ENCODE results near the gene TEKTIP1.
"Not testable (repeated sequence)": the region's sequence is repeated elsewhere in the genome, so short reads cannot be mapped to it uniquely, and the experiment has no call there.

TEKTIP1 gene

DNA sequence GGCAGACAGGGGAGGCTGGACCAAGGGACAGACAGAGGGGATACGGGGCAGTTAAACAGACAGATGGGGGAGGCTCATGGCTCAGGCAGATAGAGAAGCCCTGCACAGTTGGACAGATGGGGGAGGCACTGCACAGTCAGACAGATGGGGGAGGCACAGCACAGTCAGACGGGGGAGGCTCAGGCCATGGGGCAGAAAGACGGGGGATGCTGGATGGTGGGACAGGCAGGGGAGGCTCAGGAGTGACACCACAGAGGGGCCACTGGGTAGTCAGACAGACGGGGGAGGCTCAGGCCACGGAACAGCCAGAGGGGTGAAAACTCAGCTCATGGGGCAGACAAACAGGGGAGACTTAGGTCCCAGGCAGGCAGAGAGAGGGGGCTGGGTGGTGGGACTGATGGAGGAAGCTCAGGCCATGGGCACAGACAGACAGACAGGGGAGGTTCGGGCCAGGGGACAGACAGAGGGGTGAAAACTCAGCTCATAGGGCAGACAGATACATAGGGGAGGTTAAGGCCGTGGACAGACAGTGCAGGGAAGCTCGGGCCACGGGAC is 17.5 kb downstream of the TEKTIP1 start:
- no peak for DNase-seq (ENCODE audit: low spot score)
- FAIRE-seq = no peak

DNA sequence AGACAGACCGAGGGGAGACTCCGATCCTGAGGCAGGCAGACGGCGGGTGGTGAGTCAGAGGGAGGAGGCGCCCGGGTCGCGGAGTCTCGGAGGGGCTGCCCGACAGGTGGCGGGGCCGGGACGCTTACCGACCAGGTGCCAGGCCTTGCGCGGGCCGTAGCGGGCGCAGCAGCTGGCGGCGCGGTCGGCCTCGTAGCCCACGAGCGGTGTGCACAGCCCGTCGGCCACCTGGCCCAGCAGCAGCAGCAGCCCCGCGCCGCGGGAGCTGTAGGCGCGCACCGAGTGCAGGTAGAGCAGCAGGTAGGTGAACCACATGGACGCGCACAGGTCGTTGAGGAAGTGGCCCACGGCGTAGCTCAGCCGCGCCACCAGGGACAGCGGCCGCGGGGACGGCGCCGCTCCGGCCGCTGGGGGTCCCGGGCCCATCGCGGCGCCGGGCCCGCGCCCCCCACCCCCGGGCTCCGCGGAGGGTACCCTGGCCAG is 18.0 kb downstream of the TEKTIP1 start:
- DNase-seq (ENCODE audit: low spot score) (peak; percentile 46), FAIRE-seq (no peak)

DNA sequence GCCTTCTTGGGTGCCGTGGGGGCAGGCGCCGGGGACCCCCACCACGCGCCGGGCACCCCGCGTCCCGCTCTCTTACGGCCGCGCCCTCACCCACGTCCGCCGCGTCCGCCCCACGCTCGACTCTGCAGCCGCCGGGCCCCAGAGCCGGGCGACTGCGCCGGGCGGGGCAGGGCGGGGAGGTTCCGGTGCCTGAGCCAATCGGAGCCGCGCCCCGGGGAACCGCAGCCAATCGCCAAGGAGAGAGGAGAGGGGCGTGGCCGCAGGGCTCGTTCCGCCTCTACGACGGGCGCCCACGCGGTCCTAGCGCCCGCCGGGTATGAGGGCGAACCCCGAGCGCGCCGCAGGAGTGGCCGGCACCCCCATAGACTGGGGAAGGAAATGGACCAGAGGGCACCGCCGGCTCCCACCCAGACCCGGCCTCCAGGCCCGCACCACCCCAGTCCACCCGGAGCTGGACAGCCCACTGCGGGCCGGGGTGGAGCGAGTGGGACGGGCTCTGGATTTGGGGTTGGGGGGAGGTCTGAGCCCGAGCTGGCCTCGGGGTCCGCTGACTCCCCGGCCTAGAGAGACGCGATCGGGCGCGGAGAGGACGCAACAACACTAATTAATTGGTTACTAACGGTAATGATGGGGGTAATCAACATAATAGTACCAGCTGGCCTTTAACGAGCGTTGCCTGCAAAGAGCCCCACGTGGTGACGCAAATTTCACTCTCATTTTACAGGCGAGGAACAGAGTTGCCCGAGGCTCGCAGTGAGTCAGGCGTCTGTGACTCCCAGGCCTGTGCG is 18.7 kb downstream of the TEKTIP1 start, which contains the start of gene MFSD12:
Gene MFSD12, minus strand, starts transcription at position 126 of the 788 bp plus-strand sequence. CDS start 183 bp downstream, outside the sequence.
- peak; percentile 10 for FAIRE-seq
- peak; percentile 79 for DNase-seq (ENCODE audit: low spot score)

DNA sequence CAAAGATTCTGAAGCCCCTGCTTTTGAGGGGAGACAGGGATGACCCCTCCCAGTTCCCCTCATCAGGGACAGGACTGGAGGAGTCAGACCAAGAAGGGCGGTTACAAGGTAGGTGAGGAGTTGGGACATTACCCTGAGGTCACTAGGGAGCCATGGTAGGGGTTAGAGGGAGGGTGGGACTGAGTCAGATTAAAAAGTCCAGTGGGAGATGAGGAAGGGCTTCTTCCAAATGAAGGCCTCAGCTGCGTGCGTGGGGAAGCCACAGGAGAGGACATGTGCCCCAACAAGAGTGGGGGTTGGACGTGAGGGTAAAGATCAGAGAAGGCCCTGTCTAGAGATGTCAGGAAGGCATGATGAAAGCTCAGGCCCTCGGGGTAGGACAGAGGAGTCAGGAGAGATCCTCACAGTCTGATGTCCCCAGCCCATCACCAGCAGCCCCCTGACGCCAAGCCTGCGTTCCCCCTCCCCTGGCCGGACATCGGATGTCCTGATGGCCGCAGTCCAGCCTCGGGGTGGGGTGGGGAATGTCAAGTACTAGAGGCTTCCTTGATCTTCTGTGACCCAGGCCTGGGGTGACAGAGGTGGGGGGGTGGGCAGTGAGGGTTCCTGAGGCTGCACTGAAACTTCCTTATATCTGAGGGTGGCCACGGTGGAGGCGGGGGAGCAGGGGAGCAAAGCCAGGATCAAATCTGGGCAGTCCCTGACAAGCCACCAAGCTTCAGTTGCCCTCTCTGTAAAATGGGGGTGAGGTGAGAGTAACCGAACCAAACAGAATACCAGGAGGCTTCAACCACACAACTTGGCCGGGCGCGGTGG is 24.9 kb downstream of the TEKTIP1 start:
- DNase-seq (ENCODE audit: low spot score) (no peak), FAIRE-seq (no peak)

DNA sequence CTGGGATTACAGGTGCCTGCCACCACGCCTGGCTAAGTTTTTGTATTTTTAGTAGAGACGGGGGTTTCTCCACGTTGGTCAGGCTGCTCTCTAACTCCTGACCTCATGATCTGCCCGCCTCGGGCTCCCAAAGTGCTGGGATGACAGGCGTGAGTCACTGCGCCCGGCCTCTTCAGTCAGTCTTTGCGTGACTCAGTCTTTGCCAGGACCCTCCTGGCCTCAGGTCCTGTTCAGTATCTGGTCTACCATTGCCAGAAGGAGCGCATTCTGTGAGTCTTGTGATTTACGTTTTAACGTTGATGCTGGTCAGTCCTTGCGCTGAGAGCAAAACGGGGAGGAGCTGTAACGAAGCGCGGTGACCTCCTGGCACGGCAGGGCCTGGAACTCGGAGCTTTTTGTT is 26.2 kb downstream of the TEKTIP1 start:
- peak; percentile 51 for DNase-seq (ENCODE audit: low spot score)

DNA sequence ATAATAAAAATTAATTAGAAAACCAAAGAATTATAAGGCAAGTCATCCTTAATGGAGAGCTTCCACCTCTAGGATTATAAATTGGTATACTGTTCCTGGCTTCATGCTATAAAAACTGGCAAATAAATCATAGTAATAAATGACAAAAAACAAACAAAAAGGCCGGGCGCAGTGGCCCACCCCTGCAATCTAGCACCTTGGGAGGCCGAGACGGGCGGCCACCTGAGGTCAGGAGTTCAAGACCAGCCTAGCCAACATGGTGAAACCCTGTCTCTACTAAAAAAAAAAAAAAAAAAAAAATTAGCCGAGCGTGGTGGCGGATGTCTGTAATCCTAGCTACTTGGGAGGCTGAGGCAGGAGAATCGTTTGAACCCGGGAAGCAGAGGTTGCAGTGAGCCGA is 31.1 kb downstream of the TEKTIP1 start:
- FAIRE-seq; DNase-seq (ENCODE audit: low spot score): not testable (repeated sequence)

More for the DNA sequence above, 26.2 kb downstream of the TEKTIP1 start:
- FAIRE-seq = peak; percentile 55

DNA sequence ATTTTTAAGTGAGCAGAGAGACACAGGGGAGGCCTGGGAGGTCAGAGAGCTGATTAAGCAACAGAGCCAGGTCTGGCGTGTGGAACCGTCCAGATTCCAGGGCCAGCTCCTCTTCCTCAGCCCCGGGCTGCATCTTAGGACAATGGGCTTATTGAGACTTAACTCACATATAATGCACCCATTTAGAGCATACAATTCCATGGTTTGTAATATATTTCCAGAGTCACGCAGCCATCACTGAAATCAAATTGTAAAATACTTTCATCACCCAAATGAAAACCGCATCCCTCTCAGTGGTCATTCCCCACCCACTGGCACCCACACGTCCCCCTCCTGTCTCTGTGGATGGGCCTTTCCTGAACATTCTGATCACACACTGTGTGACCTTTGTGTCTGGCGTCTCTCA is 31.6 kb downstream of the TEKTIP1 start:
- DNase-seq (ENCODE audit: low spot score) (no peak), FAIRE-seq (no peak)

DNA sequence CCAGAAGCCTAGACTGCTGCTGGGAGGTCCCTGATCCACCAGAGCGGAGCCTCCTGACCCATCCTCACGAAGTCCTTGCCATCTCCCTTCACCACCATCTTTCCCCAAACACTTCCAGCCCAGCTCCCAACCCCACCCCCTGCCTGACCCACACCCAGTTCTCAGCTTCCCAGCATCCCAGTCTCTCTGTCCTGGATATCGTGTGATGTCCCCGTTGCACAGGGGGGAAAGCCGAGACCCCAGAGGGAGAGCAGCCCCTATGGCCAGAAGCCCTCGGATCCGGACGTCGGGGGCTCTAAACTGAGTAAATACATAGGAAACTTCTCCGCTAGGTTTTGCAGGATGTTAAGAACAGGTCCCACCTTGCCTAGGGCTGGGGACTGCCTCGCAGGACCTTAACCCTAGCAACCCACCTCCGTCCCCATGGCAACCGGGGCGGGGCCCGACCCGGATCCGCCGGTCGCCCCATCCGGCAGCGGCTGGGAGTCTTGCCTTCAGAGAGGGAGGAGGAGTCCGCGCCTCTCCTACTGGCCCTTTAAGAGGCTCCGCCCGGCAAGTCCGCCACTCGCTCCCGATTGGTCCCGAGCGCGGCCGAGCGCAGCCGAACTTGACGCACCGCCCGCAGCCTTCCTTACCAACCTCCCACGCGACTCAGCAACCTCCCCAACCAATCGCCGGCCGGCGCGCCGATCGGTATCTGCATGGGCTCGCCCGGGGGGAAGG is 33.3 kb downstream of the TEKTIP1 start:
- peak; percentile 90 for FAIRE-seq
- peak; percentile 97 for DNase-seq (ENCODE audit: low spot score)

DNA sequence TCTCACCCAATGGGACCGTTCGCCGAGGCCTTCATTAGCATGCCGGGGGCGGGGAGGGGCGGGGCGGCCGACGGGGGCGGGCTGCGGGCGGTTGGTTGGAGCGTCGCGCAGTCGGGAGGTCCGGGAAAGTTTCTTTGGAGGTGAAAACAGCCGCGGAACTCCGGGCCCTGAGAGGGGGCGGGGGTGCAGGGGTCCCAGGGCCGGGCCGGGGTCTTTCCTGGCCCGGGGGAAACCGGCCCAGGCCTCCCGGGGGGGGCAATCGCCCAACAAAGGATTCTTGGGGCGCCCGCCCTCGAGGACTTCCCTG is 33.8 kb downstream of the TEKTIP1 start, which contains the start of gene HMG20B:
Gene HMG20B, plus strand, starts transcription at position 90 of the 307 bp plus-strand sequence. CDS start 366 bp downstream, outside the sequence.
- no peak for DNase-seq (ENCODE audit: low spot score)
- FAIRE-seq = no peak

DNA sequence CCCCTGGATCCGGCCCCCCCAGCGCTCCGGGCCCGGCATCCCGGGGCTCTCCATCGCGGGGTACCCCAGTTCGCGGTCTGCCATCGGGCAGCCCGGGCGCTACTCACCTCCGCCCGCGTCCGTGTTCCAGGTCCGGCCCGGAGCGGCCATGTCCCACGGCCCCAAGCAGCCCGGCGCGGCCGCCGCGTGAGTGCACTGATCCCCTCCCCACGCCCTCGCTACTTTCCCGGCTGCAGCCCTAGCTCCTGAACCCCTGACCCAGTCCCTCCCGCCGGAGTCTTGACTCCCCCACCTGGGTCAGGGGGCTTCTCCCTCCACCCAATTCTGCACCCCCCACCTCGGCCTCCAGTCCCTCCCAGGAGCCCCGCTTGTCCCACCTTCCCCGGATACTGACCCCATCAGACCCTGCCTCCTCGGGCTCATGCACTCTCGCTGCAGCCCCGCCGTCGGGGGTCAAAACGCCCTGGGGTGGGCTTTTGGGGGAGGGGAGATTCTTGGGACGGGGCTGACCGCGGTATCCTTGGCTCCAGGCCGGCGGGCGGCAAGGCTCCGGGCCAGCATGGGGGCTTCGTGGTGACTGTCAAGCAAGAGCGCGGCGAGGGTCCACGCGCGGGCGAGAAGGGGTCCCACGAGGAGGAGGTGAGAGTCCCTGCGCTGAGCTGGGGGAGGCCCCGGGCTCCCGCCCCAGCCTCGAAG is 34.3 kb downstream of the TEKTIP1 start:
- DNase-seq (ENCODE audit: low spot score) (no peak), FAIRE-seq (no peak)

DNA sequence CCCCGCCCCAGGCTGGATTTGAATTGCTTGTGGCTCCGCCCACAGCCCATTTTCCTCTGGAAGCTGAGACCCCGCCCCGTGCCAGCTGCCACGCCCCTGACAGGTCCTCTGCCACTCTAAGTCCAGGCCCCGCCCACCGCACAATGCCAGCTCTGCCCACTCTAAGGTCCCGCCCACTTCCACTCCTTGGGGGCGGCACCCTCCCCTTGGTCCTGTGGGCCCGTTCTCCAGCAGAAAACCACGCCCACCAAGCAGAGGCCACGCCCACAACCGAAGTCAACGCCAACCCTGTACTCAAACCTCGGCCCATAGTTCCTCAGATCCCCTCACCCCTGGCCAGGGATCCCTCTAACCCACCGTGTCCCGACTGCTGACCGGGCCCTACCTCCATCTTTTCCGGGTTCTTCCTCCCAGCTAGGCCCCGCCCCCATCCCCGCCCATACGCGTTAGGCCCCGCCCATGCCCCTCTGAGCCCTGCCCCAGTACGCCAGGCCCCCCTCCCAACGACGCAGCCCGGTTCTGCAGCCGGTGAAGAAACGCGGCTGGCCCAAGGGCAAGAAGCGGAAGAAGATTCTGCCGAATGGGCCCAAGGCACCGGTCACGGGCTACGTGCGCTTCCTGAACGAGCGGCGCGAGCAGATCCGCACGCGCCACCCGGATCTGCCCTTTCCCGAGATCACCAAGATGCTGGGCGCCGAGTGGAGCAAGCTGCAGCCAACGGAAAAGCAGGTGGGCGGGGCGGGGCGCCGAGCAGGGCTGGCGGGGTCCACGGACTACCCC is 35.1 kb downstream of the TEKTIP1 start:
- DNase-seq (ENCODE audit: low spot score) = peak; percentile 88

DNA sequence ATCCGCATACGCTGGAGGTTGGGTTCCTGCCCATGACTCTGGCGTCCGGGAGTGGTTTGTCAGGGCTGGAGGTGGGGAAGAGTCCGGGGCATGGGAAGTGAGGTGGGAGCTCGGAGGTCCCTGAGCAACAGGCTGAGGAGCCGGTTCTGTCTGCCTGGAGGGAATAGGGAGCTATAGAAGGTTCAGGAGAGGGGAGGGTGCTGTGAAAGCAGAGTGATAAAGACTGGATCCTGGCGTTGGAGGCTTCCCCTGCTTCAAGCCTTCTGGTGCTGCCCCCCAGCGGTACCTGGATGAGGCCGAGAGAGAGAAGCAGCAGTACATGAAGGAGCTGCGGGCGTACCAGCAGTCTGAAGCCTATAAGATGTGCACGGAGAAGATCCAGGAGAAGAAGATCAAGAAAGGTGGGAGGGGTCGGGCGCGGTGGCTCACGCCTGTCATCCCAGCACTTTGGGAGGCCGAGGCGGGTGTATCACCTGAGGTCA is 36.3 kb downstream of the TEKTIP1 start:
- DNase-seq (ENCODE audit: low spot score) (no peak), FAIRE-seq (no peak)

More for the DNA sequence above, 35.1 kb downstream of the TEKTIP1 start:
- peak; percentile 71 for FAIRE-seq

DNA sequence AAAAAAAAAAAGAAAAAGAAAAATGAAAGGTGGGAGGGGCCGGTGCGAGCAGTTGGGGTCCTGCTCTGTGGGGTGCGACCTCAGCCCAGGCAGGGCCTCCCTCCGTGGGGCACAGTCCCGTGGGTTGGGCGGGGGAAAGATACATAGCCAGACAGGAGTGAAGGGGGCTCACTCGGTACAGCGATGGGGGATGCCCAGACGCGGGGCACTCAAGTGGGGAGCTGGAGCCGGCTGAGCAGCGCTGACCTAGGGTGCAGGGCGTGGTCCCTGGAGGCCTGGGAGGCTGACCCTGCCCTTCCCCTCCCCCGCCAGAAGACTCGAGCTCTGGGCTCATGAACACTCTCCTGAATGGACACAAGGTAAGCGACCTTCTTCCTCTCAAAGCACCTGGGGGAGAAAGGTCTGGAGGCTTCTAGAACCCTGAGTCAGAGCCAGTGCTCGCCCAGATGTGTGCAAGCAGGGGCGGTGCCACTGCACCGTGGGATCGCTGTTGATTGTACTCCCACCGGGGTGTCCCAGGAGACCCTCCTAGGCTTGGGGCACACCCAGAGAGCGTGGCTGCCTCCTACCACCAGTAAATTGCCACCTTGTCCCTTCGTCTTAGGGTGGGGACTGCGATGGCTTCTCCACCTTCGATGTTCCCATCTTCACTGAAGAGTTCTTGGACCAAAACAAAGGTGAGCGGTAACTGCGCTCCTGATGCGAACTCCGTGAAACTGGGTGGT is 37.1 kb downstream of the TEKTIP1 start:
- FAIRE-seq (no peak), DNase-seq (ENCODE audit: low spot score) (no peak)

DNA sequence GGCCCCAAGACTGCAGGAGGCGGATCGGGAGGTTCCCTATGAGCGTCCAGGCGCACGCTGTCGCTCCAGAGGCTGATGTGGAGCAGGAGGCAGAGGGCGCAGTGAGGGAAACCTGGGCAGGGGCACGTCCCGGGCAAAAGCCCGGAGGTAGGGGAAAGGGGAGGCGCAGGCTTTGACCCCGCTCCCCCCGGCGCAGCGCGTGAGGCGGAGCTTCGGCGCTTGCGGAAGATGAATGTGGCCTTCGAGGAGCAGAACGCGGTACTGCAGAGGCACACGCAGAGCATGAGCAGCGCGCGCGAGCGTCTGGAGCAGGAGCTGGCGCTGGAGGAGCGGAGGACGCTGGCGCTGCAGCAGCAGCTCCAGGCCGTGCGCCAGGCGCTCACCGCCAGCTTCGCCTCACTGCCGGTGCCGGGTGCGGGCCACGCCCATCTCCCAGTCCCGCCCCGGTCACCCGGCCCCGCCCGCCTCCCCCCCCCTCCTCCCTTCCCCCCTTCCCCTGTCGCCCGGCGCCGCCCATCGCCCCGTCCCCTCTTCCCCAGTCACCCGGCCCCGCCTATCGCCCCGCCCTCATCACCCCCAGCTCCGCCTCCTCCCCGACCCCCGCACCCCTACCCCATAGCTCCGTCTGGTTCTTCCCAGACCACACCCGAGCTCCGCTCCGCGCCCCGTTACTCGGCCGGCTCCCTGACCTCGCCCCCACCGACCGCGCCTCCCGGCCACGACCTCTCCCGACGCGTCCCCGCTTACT is 37.9 kb downstream of the TEKTIP1 start:
- no peak for DNase-seq (ENCODE audit: low spot score)
- no peak for FAIRE-seq

DNA sequence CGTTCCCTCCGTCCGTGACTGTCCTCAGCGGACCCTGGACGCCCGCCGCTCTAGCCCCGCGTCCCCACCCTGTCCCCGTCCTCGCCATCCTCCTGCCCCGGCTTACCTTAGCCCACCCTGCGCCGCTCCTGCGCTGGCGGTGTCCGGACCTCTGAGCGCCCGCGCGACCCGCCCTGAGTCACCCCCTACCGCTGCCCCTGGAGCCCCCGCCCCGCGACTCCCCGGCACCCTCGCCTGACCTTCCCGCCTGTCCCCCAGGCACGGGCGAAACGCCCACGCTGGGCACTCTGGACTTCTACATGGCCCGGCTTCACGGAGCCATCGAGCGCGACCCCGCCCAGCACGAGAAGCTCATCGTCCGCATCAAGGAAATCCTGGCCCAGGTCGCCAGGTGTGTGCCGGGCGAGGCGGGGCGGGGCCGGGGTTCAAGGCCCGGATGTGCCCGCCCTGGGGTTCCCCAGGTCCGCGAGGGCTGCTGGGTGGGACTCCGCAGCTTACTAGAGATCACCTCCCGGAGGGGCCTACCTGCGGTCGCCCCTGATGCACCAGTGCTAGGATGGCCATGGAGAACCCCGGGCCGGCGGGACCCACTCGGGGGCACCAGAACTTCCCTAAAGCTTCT is 38.9 kb downstream of the TEKTIP1 start:
- no peak for DNase-seq (ENCODE audit: low spot score)
- no peak for FAIRE-seq

DNA sequence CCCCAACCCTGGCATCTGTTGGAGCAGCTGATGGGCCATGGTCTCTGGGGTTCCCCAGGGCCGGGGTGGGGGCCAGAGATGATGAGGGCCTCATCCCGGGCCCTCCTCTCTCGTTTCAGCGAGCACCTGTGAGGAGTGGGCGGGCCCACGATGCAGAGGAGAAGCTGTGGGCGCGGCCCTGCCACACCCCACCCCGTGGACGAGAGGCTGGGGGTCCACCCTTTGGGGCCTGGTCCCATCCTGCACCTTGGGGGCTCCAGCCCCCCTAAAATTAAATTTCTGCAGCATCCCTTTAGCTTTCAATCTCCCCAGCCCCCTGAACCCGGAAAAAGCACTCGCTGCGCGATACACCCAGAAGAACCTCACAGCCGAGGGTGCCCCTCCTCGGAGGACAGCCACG is 39.4 kb downstream of the TEKTIP1 start:
- no peak for FAIRE-seq

DNA sequence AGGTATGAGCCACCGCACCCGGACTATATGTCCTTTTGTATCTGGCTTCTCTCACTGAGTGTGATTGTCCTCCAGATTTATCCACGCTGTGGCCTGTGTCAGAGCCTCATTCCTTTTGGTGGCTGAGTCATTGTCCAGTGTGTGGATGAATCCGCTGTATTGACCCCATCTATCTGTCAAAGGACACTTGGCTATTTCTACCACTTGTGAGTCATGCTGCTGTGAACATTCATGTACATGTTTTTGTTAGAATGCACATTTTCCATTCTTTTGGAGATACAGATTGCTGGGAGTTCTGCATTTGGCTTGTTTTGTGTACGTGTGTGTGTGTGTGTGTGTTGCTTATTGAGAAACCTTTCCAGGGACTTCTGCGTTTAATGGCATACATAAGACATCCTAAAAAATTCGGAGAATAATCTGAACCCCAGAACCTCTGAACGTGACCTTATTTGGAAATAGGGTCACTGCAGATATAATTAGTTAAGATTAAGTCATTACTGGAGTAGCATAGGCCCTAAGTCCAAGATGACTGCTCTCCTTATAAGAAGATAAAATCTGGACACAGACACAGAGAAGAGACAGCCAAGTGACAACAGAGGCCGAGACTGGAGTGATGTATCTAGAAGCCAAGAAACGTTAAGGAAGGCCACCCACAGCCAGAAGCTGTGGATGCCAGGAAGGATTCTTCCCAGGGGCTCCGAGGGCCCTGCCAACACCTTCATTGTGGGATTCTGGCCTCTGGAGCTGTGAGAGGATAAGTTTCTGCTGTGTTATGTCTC is 41.4 kb downstream of the TEKTIP1 start:
- DNase-seq (ENCODE audit: low spot score) (peak; percentile 76), FAIRE-seq (peak; percentile 88)

More for the DNA sequence above, 39.4 kb downstream of the TEKTIP1 start:
- DNase-seq (ENCODE audit: low spot score) = no peak
